K562 (cell line): ENCODE results near the gene DDAH2. TPM values are rescaled to one million over a fixed set of nuclear protein-coding genes. Genes with fewer than 3 reads are reported as not detected.

Experiments
- BACH1 ChIP-seq: fragments of 200-800 bp; sonication (Bioruptor generic); IDR thresholded peaks from 2 replicates; pipeline ENCODE4 v1.6.1; 2016; ENCODE audit warnings: missing genetic modification characterization, missing compliant biosample characterization
- CBFA2T2 ChIP-seq: fragments of 450-650 bp; conservative IDR thresholded peaks from 2 replicates; pipeline ENCODE4 v1.6.1; 2017; ENCODE audit warnings: mild to moderate bottlenecking
- CBX2 ChIP-seq: fragments of 200-600 bp; sonication (generic); IDR thresholded peaks from one replicate; pipeline ENCODE4 v1.6.1; 2012; ENCODE audit warnings: mild to moderate bottlenecking, low read length, inconsistent platforms; ENCODE audit not compliant: insufficient read depth, poor library complexity, severe bottlenecking
- CREB1 ChIP-seq, 2 experiments: sonication (generic) in 1 of 2; formaldehyde crosslinking in 1 of 2; IDR thresholded peaks; 2 replicates each; pipeline versions ENCODE4 v1.6.1 to v1.8.0; 2012 to 2022; ENCODE audit warnings: inconsistent platforms in 1 of 2, mild to moderate bottlenecking in 1 of 2, missing genetic modification reagents in 1 of 2, moderate library complexity in 1 of 2
- EGR1 ChIP-seq: fragments of 450-650 bp; conservative IDR thresholded peaks from 2 replicates; pipeline ENCODE4 v1.6.1; 2017; ENCODE audit warnings: mild to moderate bottlenecking
- FOXJ3 ChIP-seq: sonication (generic); formaldehyde crosslinking; IDR thresholded peaks from 2 replicates; pipeline ENCODE4 v1.4.0; 2020; ENCODE audit warnings: mild to moderate bottlenecking, missing genetic modification reagents
- HNRNPUL1 ChIP-seq: fragments of 200-400 bp; formaldehyde crosslinking; IDR thresholded peaks from 2 replicates; pipeline ENCODE4 v1.6.1; 2017; ENCODE audit warnings: low read length
- PHB ChIP-seq: fragments of 250-450 bp; sonication (Bioruptor Pico); IDR thresholded peaks from 2 replicates; pipeline ENCODE4 v1.5.0; 2021
- PHTF2 ChIP-seq: fragments of 250-450 bp; sonication (Bioruptor Pico); IDR thresholded peaks from 2 replicates; pipeline ENCODE4 v1.5.0; 2021; ENCODE audit warnings: mild to moderate bottlenecking
- PML ChIP-seq: IDR thresholded peaks from 2 replicates; pipeline ENCODE4 v1.6.1; 2012; ENCODE audit warnings: low read length, inconsistent platforms
- TAF15 ChIP-seq: fragments of 200-400 bp; formaldehyde crosslinking; IDR thresholded peaks from 2 replicates; pipeline ENCODE4 v1.6.1; 2017; ENCODE audit warnings: mild to moderate bottlenecking, low read depth, low read length, moderate library complexity
- TARDBP ChIP-seq: fragments of 450-650 bp; IDR thresholded peaks from 2 replicates; pipeline ENCODE4 v1.6.1; 2016
- TEAD4 ChIP-seq, 2 experiments: sonication (generic) in 1 of 2; formaldehyde crosslinking in 1 of 2; IDR thresholded peaks; 2 replicates each; pipeline versions ENCODE4 v1.6.1 to v1.8.0; 2012 to 2022; ENCODE audit warnings: borderline replicate concordance in 1 of 2, inconsistent platforms in 1 of 2, low read length in 1 of 2, mild to moderate bottlenecking in 1 of 2, missing genetic modification reagents in 1 of 2
- U2AF2 ChIP-seq: fragments of 200-400 bp; formaldehyde crosslinking; optimal IDR thresholded peaks from 2 replicates; pipeline ENCODE3; 2017; ENCODE audit warnings: low read depth, mild to moderate bottlenecking, low read length
- ZNF140 ChIP-seq: fragments of 250-450 bp; sonication (Bioruptor Pico); IDR thresholded peaks from 2 replicates; pipeline ENCODE4 v1.8.0; 2021; ENCODE audit warnings: moderate library complexity, mild to moderate bottlenecking, inconsistent platforms
- ZNF212 ChIP-seq: fragments of 450-650 bp; formaldehyde crosslinking; IDR thresholded peaks from 2 replicates; pipeline ENCODE4 v1.4.0; 2020; ENCODE audit warnings: mild to moderate bottlenecking
- ZNF41 ChIP-seq: fragments of 250-450 bp; sonication (Bioruptor Pico); conservative IDR thresholded peaks from 2 replicates; pipeline ENCODE4 v1.4.0; 2020; ENCODE audit warnings: mild to moderate bottlenecking
- polyA plus RNA-seq, 8 experiments: library from polyadenylated mRNA; depleted of rRNA in 4 of 8; stranded (reverse) in 5 of 8; unstranded in 3 of 8; fragments of >200 nt; fragmentation: Nextera tagmentation in 2 of 8; fragmentation: Illumina TruSeq in 1 of 8; extraction: Ambion mirVana in 2 of 8; extraction: Trizol in 1 of 8; gene quantifications; 2 replicates each; pipeline versions ENCODE4 v1.2.1 to v1.2.3, GENCODE V29; 2011 to 2014; ENCODE audit warnings: inconsistent platforms in 1 of 8, missing spikeins in 1 of 8
- total RNA-seq, 7 experiments: library from RNA; depleted of rRNA in 6 of 7; stranded (reverse); fragments of >200 nt in 6 of 7; fragmentation: Illumina TruSeq in 2 of 7; extraction: Trizol in 2 of 7; gene quantifications; 2 replicates each; pipeline versions ENCODE4 v1.2.1 to v1.2.3, GENCODE V29; 2011 to 2021; ENCODE audit warnings: low replicate concordance in 1 of 7
- TF ChIP-seq, protein P1 (sequence below): fragments of 250-450 bp; sonication (Bioruptor Pico); IDR thresholded peaks from 2 replicates; pipeline ENCODE4 v1.4.0; 2020
- TF ChIP-seq, protein P2 (sequence below): sonication (generic); formaldehyde crosslinking; IDR thresholded peaks from 2 replicates; pipeline ENCODE4 v1.4.0; 2020; ENCODE audit warnings: mild to moderate bottlenecking, missing genetic modification reagents
- TF ChIP-seq, protein P3 (sequence below): sonication (generic); formaldehyde crosslinking; IDR thresholded peaks from 2 replicates; pipeline ENCODE4 v1.9.0; 2022; ENCODE audit warnings: mild to moderate bottlenecking, missing genetic modification reagents
- TF ChIP-seq, protein P4 (sequence below): fragments of 250-450 bp; sonication (Bioruptor Pico); IDR thresholded peaks from 2 replicates; pipeline ENCODE4 v1.8.0; 2022; ENCODE audit warnings: inconsistent platforms, mild to moderate bottlenecking, moderate library complexity, borderline replicate concordance
- TF ChIP-seq, protein P5 (sequence below): fragments of 250-450 bp; sonication (Bioruptor Pico); IDR thresholded peaks from 2 replicates; pipeline ENCODE4 v1.5.0; 2020; ENCODE audit warnings: mild to moderate bottlenecking

The DDAH2 gene
- total and polyA plus RNA-seq, 9 of the 15 experiments (the other 6 are each of a cell fraction or from before 2014, with no cell fraction given), result 1.8 to 45.4 (median 21.4) TPM

DNA sequence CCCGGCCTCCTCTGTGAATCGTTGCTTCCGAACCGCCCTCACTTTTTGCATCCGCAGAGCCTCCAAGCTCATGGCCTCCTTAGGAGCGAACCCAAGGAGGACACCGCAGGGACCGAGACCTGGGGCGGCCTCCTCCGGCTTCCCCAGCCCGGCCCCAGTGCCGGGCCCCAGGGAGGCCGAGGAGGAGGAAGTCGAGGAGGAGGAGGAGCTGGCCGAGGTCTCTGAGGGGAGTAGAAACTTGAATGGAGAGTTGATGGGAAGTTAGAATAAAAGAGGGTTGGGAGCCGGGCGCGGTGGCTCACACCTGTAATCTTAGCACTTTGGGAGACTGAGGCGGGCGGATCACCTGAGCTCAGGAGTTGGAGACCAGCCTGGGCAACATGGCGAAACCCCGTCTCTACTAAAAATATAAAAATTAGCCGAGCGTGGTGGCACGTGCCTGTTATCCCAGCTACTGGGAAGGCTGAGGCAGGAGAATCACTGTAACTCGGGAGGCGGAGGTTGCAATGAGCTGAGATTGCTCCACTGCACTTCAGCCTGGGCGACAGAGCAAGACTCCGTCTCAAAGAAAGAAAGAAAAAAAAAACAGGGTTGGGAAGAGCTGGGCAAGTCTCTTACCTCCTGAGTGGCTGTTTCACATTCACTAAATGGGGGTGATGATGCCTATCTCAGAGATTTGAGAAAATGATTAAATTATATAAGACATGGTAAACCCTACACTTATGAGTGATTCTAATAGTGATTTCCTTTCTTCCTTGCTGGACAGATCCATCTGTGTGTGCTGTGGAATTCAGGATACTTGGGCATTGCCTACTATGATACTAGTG is 11.5 kb upstream of the DDAH2 start (continued):
- TF ChIP-seq, protein P1, sequence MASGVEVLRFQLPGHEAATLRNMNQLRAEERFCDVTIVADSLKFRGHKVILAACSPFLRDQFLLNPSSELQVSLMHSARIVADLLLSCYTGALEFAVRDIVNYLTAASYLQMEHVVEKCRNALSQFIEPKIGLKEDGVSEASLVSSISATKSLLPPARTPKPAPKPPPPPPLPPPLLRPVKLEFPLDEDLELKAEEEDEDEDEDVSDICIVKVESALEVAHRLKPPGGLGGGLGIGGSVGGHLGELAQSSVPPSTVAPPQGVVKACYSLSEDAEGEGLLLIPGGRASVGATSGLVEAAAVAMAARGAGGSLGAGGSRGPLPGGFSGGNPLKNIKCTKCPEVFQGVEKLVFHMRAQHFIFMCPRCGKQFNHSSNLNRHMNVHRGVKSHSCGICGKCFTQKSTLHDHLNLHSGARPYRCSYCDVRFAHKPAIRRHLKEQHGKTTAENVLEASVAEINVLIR (CRISPR knock-in tag), result no peak
- TF ChIP-seq, protein P2, sequence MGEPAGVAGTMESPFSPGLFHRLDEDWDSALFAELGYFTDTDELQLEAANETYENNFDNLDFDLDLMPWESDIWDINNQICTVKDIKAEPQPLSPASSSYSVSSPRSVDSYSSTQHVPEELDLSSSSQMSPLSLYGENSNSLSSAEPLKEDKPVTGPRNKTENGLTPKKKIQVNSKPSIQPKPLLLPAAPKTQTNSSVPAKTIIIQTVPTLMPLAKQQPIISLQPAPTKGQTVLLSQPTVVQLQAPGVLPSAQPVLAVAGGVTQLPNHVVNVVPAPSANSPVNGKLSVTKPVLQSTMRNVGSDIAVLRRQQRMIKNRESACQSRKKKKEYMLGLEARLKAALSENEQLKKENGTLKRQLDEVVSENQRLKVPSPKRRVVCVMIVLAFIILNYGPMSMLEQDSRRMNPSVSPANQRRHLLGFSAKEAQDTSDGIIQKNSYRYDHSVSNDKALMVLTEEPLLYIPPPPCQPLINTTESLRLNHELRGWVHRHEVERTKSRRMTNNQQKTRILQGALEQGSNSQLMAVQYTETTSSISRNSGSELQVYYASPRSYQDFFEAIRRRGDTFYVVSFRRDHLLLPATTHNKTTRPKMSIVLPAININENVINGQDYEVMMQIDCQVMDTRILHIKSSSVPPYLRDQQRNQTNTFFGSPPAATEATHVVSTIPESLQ, result no peak
- no peak for TF ChIP-seq CBX2
- TF ChIP-seq U2AF2, result no peak
- TF ChIP-seq ZNF140, result peak; percentile 25; the same call in 1 of the 2 replicates
- TF ChIP-seq TEAD4 (IDR thresholded peaks at IDR 0.05; ENCODE audit: low read length), result no peak
- no peak; the same call in 1 of the 2 replicates for TF ChIP-seq TEAD4 (CRISPR knock-in tag; IDR thresholded peaks at IDR 0.05; ENCODE audit: borderline replicate concordance)
- no peak for TF ChIP-seq FOXJ3 (CRISPR knock-in tag)
- TF ChIP-seq, protein P3, sequence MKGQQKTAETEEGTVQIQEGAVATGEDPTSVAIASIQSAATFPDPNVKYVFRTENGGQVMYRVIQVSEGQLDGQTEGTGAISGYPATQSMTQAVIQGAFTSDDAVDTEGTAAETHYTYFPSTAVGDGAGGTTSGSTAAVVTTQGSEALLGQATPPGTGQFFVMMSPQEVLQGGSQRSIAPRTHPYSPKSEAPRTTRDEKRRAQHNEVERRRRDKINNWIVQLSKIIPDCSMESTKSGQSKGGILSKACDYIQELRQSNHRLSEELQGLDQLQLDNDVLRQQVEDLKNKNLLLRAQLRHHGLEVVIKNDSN (CRISPR knock-in tag), result no peak
- TF ChIP-seq ZNF212 (CRISPR knock-in tag), result no peak
- no peak for TF ChIP-seq HNRNPUL1
- no peak for TF ChIP-seq CREB1 (IDR thresholded peaks at IDR 0.05)
- no peak for TF ChIP-seq CREB1 (CRISPR knock-in tag; IDR thresholded peaks at IDR 0.05)
- TF ChIP-seq PHTF2 (CRISPR knock-in tag), result peak; percentile 7; the same call in 1 of the 2 replicates
- 0 out of 2 replicates have a peak, but pooled peaks have one; percentile 75 for TF ChIP-seq TAF15
- TF ChIP-seq PML, result peak; percentile 8; the same call in 1 of the 2 replicates
- TF ChIP-seq, protein P4, sequence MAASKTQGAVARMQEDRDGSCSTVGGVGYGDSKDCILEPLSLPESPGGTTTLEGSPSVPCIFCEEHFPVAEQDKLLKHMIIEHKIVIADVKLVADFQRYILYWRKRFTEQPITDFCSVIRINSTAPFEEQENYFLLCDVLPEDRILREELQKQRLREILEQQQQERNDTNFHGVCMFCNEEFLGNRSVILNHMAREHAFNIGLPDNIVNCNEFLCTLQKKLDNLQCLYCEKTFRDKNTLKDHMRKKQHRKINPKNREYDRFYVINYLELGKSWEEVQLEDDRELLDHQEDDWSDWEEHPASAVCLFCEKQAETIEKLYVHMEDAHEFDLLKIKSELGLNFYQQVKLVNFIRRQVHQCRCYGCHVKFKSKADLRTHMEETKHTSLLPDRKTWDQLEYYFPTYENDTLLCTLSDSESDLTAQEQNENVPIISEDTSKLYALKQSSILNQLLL, result no peak
- no peak for TF ChIP-seq EGR1
- TF ChIP-seq CBFA2T2, result no peak
- no peak for TF ChIP-seq TARDBP
- TF ChIP-seq ZNF41, result no peak
- no peak for TF ChIP-seq PHB (CRISPR knock-in tag)
- TF ChIP-seq BACH1 (tag), result no peak
- TF ChIP-seq, protein P5, sequence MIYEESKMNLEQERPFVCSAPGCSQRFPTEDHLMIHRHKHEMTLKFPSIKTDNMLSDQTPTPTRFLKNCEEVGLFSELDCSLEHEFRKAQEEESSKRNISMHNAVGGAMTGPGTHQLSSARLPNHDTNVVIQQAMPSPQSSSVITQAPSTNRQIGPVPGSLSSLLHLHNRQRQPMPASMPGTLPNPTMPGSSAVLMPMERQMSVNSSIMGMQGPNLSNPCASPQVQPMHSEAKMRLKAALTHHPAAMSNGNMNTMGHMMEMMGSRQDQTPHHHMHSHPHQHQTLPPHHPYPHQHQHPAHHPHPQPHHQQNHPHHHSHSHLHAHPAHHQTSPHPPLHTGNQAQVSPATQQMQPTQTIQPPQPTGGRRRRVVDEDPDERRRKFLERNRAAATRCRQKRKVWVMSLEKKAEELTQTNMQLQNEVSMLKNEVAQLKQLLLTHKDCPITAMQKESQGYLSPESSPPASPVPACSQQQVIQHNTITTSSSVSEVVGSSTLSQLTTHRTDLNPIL (CRISPR knock-in tag), result no peak
